ENCODE measurements around the gene NCAM1. TPM values are rescaled to one million over a fixed set of nuclear protein-coding genes. Genes with fewer than 3 reads are reported as not detected.

The NCAM1 gene
- total and polyA plus RNA-seq, 2 donors (not counting 3 experiments of a cell fraction or from before 2014, with no cell fraction given), result 0.03 TPM; not detected in 1

- no peak for FAIRE-seq
- Histone ChIP-seq H3K9me3 (replicated peaks; ENCODE audit: control insufficient read depth, insufficient read depth, low read length) (no peaks in the 10 kb centered on the region), H3K9ac (replicated peaks; ENCODE audit: extremely low read depth, insufficient read depth, low read length) (no peak overlapping the region), H3K4me2 (ENCODE audit: insufficient read depth, low read length) (no peak overlapping the region), H2AFZ (ENCODE audit: low read depth, low read length) (no peak overlapping the region), H3K36me3 (ENCODE audit: control insufficient read depth in 2 of 2, extremely low read depth in 1 of 2, insufficient read depth in 2 of 2, low read length in 2 of 2) (no peaks in the 10 kb centered on the region), H3K79me2 (ENCODE audit: control insufficient read depth, insufficient read depth, low read length) (no peaks in the 10 kb centered on the region), H3K27me3 (ENCODE audit: control insufficient read depth in 2 of 2, insufficient read depth in 2 of 2, low read length in 2 of 2) (no peaks in the 10 kb centered on the region), H3K4me1 (ENCODE audit: control insufficient read depth, extremely low read depth, insufficient read depth, low read length) (no peaks in the 10 kb centered on the region), H4K20me1 (replicated peaks; ENCODE audit: control insufficient read depth, extremely low read depth, insufficient read depth, low read length) (no peaks in the 10 kb centered on the region), H3K27ac (ENCODE audit: insufficient read depth, low read depth, low read length) (no peak overlapping the region), H3K4me3 (replicated peaks in 1 of 3; ENCODE audit: insufficient read depth in 1 of 3, low read depth in 1 of 3, low read length in 3 of 3) (no peak overlapping the region), H3K9me1 (replicated peaks; ENCODE audit: control insufficient read depth, extremely low read depth, insufficient read depth, low read length) (no peaks in the 10 kb centered on the region)
- TF ChIP-seq FOS (IDR thresholded peaks at IDR 0.05; ENCODE audit: borderline replicate concordance, insufficient read depth, low read length) (no peak), CTCF (IDR thresholded peaks at IDR 0.05; ENCODE audit: extremely low read depth in 1 of 2, insufficient read depth in 1 of 2, low read depth in 1 of 2, low read length in 2 of 2) (no peak), POLR2AphosphoS5 (IDR thresholded peaks at IDR 0.05; ENCODE audit: insufficient read depth, low read depth, low read length) (no peak), POLR2A (IDR thresholded peaks at IDR 0.05; ENCODE audit: low read depth, low read length) (no peak), JUN (IDR thresholded peaks at IDR 0.05; ENCODE audit: borderline replicate concordance, insufficient read depth, insufficient read length, low read depth) (no peak), GATA2 (IDR thresholded peaks at IDR 0.05; ENCODE audit: insufficient read depth, insufficient read length, low read depth, low read length) (no peak), MYC (IDR thresholded peaks at IDR 0.05; ENCODE audit: low read depth, low read length) (no peak), EZH2 (IDR thresholded peaks at IDR 0.05; ENCODE audit: borderline replicate concordance, low read depth, low read length, severe bottlenecking) (no peak), MAX (IDR thresholded peaks at IDR 0.05; ENCODE audit: insufficient read depth, insufficient read length) (no peak)
- DNase-seq (ENCODE audit: low read depth, low spot score), result no peak
- intact Hi-C loops (cut with micrococcal nuclease), result no loop called here
- ChIA-PET CTCF (no interaction called here), POLR2A (no interaction called here)
- dilution Hi-C loops (cut with MboI; ENCODE audit: extremely low pct_ligation_motif_present, low sequenced_read_pairs), result no loop called here
- no TSS peak for BruUV-seq (replicated peaks)
Measured at GRCh38 chr11:112949781-112950575, 11.2 kb upstream of the NCAM1 start.

Measured in endothelial cell of umbilical vein (primary cell).